Heart left ventricle (tissue), 16 donors: Measurements from ENCODE around the gene MOGAT1. TPM values are rescaled to one million over a fixed set of nuclear protein-coding genes. Genes with fewer than 3 reads are reported as not detected.

ENCODE experiments used
- ATAC-seq, 4 donors: fragments of 200-7000 bp; cut with Tn5 transposase; one replicate each; pipeline ENCODE4 v1.9.1; 2020 to 2022; ENCODE audit warnings: moderate library complexity in 4 of 4, mild to moderate bottlenecking in 3 of 4, moderate number of reproducible peaks in 1 of 4
- DNase-seq, 5 donors: peaks; one replicate each; pipeline ENCODE4 v3.0.0-alpha.2; 2020
- H3K27ac ChIP-seq, 12 donors: fragments of 200-600 bp; sonication (generic) in 4 of 12; one replicate each; pipeline versions ENCODE4 v1.5.0 to v1.8.0; 2016 to 2022; ENCODE audit warnings: mild to moderate bottlenecking in 2 of 12
- H3K27me3 ChIP-seq, 9 donors: fragments of 200-600 bp; sonication (generic) in 2 of 9; one replicate each; pipeline versions ENCODE4 v1.5.1 to v1.8.0; 2016 to 2022; ENCODE audit warnings: mild to moderate bottlenecking in 3 of 9
- H3K36me3 ChIP-seq, 9 donors: fragments of 200-600 bp; sonication (generic) in 2 of 9; one replicate each; pipeline versions ENCODE4 v1.5.0 to v1.8.0; 2018 to 2022; ENCODE audit warnings: mild to moderate bottlenecking in 2 of 9
- H3K4me1 ChIP-seq, 12 donors: fragments of 200-600 bp; sonication (generic) in 4 of 12; one replicate each; pipeline versions ENCODE4 v1.5.0 to v1.8.0; 2016 to 2022; ENCODE audit warnings: mild to moderate bottlenecking in 3 of 12
- H3K4me3 ChIP-seq, 12 donors: fragments of 200-600 bp; sonication (generic) in 4 of 12; one replicate each; pipeline versions ENCODE4 v1.5.0 to v1.8.0; 2017 to 2022; ENCODE audit warnings: mild to moderate bottlenecking in 9 of 12, moderate library complexity in 4 of 12
- H3K9me3 ChIP-seq, 12 donors: fragments of 200-600 bp; sonication (generic) in 4 of 12; one replicate each; pipeline versions ENCODE4 v1.5.0 to v1.8.0; 2016 to 2022; ENCODE audit warnings: mild to moderate bottlenecking in 1 of 12
- POLR2A ChIP-seq, 2 donors: fragments of 450-650 bp; IDR thresholded peaks; one replicate each; pipeline ENCODE4 v1.6.1; 2017; ENCODE audit warnings: antibody characterized with exemption in 2 of 2, mild to moderate bottlenecking in 2 of 2, moderate library complexity in 2 of 2
- WGBS, 4 donors: extraction: QIAGEN DNeasy Blood & Tissue Kit in 2 of 4; methylation state at CpG; one replicate each; pipeline versions ENCODE4 v1.1.5 to v1.1.7; 2013 to 2018; 5-methylcytosine and 5-hydroxymethylcytosine counted together
- intact Hi-C, 10 donors: fragments of 100-400 bp; cut with DNase I; formaldehyde crosslinking; loops; one replicate each; pipeline versions ENCODE4 v1.11.1 to v1.14.2; 2022
- polyA plus RNA-seq, 2 donors: library from polyadenylated mRNA; stranded (reverse); fragments of 200-250 nt; gene quantifications; one replicate each; pipeline ENCODE4 v1.2.3, GENCODE V29; 2013
- total RNA-seq, 9 donors: library from RNA; depleted of rRNA in 2 of 9; stranded (reverse); fragments of >200 nt in 2 of 9; fragmentation: NEBNext Ultra II Directional in 3 of 9; extraction: Animal tissue kit (Norgen Biotek cat#: 25700) in 3 of 9; gene quantifications; one replicate each; pipeline versions ENCODE4 v1.1.0 to v1.2.4, GENCODE V29; 2016 to 2023
- TF ChIP-seq, protein P1 (sequence below), 12 donors: fragments of 200-600 bp; sonication (generic) in 4 of 12; IDR thresholded peaks; one replicate each; pipeline versions ENCODE4 v1.5.0 to v1.8.0; 2018 to 2022; ENCODE audit warnings: antibody characterized with exemption in 12 of 12, mild to moderate bottlenecking in 5 of 12
- donor health status: ischemic (EF 13 %, LVEDD 7.1; RV severe dilation, severe dysfunction).
- donor health status: healthy with polysubstance abuse.
- donor health status: DM: no; HTN: yes; CAD: no.
- donor health status: DM: no; HTN: no; CAD: no.
- donor health status: ischemic (EF 25% LVEDD 6.9; RV normal size, moderate dysfunction).
- donor health status: ischemic (EF 25% LVEDD 5.7; RV mildly dilated, moderate dysfunction).
- donor health status: healthy.
- donor health status: DM: yes; HTN: yes; CAD: no.
- donor health status: ischemic (EF 35%, LVEDD 5.7; RV mildly dilated, moderate dysfunction).
- donor health status: nonischemic (EF 11% LVEDD 7.7; RV severe dilation, severe dysfunction).
- donor health status: DM: yes; HTN: yes; CAD: no.
- donor health status: PGD.
- donor health status: ischemic (EF 29% LVEDD 5.4; RV normal size, mild dysfunction).
- donor health status: nonischemic (EF 23%, LVEDD 6.1; RV moderate dilation, normal function).

The MOGAT1 gene
- total and polyA plus RNA-seq, 11 donors, result 0.19 to 1.1 (median 0.40) TPM; not detected in 2

DNA sequence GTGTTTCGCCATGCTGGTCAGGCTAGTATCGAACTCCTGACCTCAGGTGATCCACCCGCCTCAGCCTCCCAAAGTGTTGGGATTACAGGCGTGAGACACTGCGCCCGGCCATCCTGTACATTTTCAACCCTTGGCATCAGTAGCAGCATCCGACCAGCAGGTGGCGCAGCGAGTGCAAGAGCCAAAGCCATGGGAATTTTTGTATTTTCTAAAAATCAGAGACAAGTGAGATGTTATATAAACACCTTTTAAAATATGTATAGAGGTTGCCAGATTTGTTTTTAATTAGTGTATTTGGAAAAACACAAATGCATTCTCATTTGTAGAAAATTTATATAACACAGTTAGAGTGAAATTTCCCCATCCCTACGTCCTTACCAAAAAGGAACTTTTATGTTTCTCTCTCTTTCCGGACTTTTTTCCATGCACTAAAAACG lies 36.8 kb downstream of the MOGAT1 start:
- peaks cover 0 to 23% (median 11%) of the 10 kb centered on the region in 12 donors for H3K4me1 ChIP-seq
- no peak overlapping the region for H3K4me3 ChIP-seq
- TF ChIP-seq, protein P1, sequence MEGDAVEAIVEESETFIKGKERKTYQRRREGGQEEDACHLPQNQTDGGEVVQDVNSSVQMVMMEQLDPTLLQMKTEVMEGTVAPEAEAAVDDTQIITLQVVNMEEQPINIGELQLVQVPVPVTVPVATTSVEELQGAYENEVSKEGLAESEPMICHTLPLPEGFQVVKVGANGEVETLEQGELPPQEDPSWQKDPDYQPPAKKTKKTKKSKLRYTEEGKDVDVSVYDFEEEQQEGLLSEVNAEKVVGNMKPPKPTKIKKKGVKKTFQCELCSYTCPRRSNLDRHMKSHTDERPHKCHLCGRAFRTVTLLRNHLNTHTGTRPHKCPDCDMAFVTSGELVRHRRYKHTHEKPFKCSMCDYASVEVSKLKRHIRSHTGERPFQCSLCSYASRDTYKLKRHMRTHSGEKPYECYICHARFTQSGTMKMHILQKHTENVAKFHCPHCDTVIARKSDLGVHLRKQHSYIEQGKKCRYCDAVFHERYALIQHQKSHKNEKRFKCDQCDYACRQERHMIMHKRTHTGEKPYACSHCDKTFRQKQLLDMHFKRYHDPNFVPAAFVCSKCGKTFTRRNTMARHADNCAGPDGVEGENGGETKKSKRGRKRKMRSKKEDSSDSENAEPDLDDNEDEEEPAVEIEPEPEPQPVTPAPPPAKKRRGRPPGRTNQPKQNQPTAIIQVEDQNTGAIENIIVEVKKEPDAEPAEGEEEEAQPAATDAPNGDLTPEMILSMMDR (IDR thresholded peaks at IDR 0.05), result peak; percentile 96 to 98 (median 97)
- no peak for TF ChIP-seq POLR2A (IDR thresholded peaks at IDR 0.05)
- DNase-seq (peak; percentile 74 to 89 (median 81)), ATAC-seq (peak in 3 of 4 donors; percentile 56 to 65 (median 61))
- intact Hi-C loops, result loop anchor here (1.0 to 10.0 kb wide), 14 partner anchors 44 to 204 kb away; partner anchors contain the start of gene ACSL3 (in 4 of the 10)
- H3K27me3 ChIP-seq, result no peaks in the 10 kb centered on the region
- no peaks in the 10 kb centered on the region for H3K36me3 ChIP-seq
- 14 to 20% (median 16%) methylated on average over 12 of the region's 12 CpGs for WGBS, 4 donors
- H3K27ac ChIP-seq, result peak overlapping the region in 2 of 12 donors; percentile 72 to 73
- H3K9me3 ChIP-seq, result no peaks in the 10 kb centered on the region

DNA sequence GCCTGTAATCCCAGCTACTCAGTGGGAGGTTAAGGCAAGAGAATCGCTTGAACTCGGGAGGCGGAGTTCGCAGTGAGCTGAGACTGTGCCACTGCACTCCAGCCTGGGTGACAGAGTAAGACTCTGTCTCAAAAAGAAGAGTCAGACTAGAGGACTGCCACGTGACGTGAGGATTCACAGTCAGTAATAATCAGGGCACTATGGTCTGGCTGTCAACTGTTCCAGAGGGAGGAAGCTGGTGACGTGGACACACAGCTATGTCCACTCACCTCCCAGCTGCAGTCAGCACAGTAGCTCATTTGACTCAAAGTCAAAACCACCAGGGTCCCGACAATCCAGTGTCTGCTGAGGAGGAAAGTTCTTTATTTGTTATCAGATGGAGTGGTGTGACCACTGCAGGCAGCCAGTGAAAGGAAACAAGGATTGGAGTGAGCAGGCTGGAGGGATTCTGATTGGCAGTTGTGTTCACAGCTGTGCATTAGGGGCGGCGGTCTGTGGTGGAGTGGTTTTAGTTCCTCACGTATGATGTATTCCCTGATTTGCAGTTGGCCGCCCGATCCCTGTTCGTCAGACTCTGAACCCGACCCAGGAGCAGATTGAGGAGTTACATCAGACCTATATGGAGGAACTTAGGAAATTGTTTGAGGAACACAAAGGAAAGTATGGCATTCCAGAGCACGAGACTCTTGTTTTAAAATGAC lies 37.9 kb downstream of the MOGAT1 start:
- H3K4me1 ChIP-seq, result peaks cover 0 to 32% (median 19%) of the 10 kb centered on the region in 12 donors
- TF ChIP-seq, protein P1 (IDR thresholded peaks at IDR 0.05), result no peak
- TF ChIP-seq POLR2A (IDR thresholded peaks at IDR 0.05), result no peak

DNA sequence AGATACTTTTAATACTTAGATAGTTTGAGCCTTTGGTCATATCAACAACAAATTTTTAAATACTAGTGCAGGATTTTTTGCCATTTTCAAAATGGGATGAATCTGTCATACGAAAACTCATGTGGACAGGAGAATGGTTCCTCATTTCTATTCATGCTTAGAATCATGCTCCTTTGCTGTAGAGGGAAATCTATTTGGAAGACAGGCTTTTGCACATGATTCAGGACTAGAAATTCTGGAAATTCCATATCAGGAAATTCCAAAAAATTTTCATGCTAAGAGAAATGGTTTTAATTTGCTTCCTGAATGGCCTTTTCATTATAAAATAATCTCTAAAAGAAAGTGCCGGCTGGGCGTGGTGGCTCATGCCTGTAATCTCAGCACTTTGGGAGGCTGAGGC lies 39.3 kb downstream of the MOGAT1 start:
- Histone ChIP-seq H3K4me3 (no peak overlapping the region), H3K9me3 (no peaks in the 10 kb centered on the region), H3K27me3 (no peaks in the 10 kb centered on the region), H3K36me3 (no peaks in the 10 kb centered on the region), H3K4me1 (peaks cover 4 to 40% (median 27%) of the 10 kb centered on the region in 12 donors), H3K27ac (no peak overlapping the region)
- ATAC-seq (no peak), DNase-seq (no peak)
- 83 to 87% (median 85%) methylated on average over 3 of the region's 3 CpGs for WGBS, 4 donors
- intact Hi-C loops, result loop anchor here in 5 of 10 donors (5.0 to 10.0 kb wide), 4 partner anchors 42 to 87 kb away; no protein-coding TSS in a partner anchor
- no peak for TF ChIP-seq POLR2A (IDR thresholded peaks at IDR 0.05)
- TF ChIP-seq, protein P1 (IDR thresholded peaks at IDR 0.05), result no peak

More for the DNA sequence above, 37.9 kb downstream of the MOGAT1 start:
- Histone ChIP-seq H3K27ac (peak overlapping the region; percentile 50 to 81 (median 70)), H3K36me3 (no peaks in the 10 kb centered on the region), H3K9me3 (no peaks in the 10 kb centered on the region), H3K27me3 (no peaks in the 10 kb centered on the region), H3K4me3 (peak overlapping the region in 10 of 12 donors; percentile 0 to 37 (median 28))
- WGBS, 4 donors, result 11 to 17% (median 13%) methylated on average over 16 of the region's 16 CpGs
- peak; percentile 76 to 89 (median 79) for DNase-seq
- intact Hi-C loops, result loop anchor here (1.0 to 10.0 kb wide), 14 partner anchors 43 to 203 kb away; partner anchors contain the start of gene ACSL3 (in 5 of the 10)
- ATAC-seq, result peak; percentile 95 to 98 (median 98)

DNA sequence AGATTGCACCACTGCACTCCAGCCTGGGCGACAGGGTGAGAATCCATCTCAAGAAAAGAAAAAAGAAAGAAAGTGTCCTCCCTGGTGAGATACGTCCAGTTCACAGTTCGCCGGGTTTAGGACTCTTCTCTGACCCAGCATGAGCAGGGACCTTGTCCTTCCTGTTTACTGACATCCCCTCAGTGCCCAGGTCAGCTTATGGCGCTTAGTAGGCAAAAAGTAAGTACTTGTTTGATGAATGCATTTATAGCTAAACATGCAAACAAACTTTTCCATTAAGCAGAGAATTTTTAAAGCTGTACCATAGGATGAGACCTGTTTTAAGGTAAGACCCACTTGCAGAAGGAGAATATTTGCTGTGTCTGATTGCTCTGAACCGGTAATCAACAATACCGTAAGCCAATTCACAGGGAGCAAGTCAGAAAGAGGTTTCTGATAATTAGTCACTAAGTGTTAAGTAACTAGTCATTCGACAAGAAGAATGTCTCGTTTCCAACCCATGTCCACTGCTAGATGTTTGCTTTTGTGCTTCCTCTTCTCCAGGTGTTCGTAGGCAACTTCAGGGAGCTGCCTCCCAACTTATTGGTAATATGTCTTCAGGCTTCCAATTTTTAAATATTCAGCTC lies 40.0 kb downstream of the MOGAT1 start:
- no peak for ATAC-seq

More for the DNA sequence above, 40.0 kb downstream of the MOGAT1 start:
- WGBS, 4 donors, result 89 to 95% (median 93%) methylated on average over 10 of the region's 10 CpGs
- Histone ChIP-seq H3K4me1 (peaks cover 4 to 40% (median 27%) of the 10 kb centered on the region in 12 donors), H3K27ac (no peak overlapping the region), H3K4me3 (no peak overlapping the region), H3K27me3 (no peaks in the 10 kb centered on the region), H3K9me3 (no peaks in the 10 kb centered on the region), H3K36me3 (no peaks in the 10 kb centered on the region)
- intact Hi-C loops, result loop anchor here in 5 of 10 donors (5.0 to 10.0 kb wide), 4 partner anchors 41 to 86 kb away; no protein-coding TSS in a partner anchor
- no peak for DNase-seq
- TF ChIP-seq POLR2A (IDR thresholded peaks at IDR 0.05), result no peak
- TF ChIP-seq, protein P1 (IDR thresholded peaks at IDR 0.05), result no peak
